NOMO-1 treated with DMSO at 0.1 percent for 48 hours (cell line): ENCODE results near the gene CNNM2.
"Not testable (repeated sequence)": the region's sequence is repeated elsewhere in the genome, so short reads cannot be mapped to it uniquely, and the experiment has no call there.

Source experiments
- DNase-seq: peaks from one replicate; lab custom pipeline; 2025; ENCODE audit not compliant: unreplicated experiment; lab: John Stamatoyannopoulos, UW

CNNM2 gene

GRCh38 chr10:103102195-103102594, 184.1 kb downstream of the CNNM2 start:
- no peak for DNase-seq

- no peak for DNase-seq
Measured at GRCh38 chr10:103103989-103104388, 185.9 kb downstream of the CNNM2 start.

DNA sequence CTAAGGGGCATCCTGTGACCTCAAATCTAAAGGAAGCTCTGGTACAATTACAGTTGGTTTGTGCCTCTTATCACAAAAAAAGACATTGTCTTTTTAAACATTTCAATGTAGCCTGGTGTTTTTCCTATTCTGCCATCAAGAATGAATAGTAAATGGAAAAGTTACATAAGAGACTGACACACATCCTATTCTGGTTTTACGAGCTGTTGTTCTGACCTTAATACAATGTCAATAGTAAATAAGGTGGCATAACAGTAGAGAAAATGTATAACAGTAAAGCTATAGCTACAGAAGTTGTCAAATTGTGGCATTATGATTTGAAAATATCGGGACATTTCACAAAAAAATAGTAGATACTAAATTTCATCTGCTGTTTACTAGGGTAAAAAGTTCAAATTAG, 186.6 kb downstream of the CNNM2 start:
- DNase-seq, result no peak

- no peak for DNase-seq
Measured at GRCh38 chr10:103105462-103105861, 187.4 kb downstream of the CNNM2 start.

DNA sequence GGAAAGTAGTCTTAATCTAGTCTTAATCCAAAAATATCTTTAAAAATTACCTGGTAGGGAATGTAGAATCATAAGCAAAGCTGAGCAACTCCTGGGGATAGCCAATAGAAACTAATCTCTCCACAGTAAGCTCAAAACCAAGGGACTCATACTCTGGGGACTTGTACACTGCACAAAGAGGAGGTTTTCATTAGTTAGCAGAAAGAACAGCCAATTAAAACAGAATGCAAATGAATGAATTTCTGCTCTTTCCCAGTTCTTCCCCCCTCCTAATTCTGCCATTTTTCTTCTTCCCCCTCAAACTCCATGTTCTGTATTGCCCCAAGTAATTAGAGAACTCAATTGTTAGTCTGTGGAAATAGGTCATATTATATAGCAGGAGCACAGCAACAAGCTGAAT, 188.4 kb downstream of the CNNM2 start:
- no peak for DNase-seq

DNA sequence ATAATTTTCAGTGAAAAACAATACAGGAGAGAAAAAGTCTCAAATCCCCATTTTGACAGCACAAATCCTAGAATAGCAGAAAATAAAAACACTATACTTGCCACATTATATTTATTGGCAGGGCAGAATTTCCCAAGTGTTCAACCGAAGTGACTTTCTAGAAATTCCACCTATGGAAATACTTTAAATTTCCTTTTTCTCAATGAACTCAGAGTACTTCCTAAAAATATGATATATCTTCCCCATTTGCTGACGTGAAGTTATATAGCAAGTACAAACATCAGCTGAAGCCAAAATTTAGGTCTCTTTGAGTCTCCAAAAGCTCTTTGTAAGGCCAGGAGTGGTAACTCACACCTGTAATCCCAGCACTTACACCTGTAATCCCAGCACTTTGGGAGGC, 191.7 kb downstream of the CNNM2 start:
- DNase-seq, result no peak

DNA sequence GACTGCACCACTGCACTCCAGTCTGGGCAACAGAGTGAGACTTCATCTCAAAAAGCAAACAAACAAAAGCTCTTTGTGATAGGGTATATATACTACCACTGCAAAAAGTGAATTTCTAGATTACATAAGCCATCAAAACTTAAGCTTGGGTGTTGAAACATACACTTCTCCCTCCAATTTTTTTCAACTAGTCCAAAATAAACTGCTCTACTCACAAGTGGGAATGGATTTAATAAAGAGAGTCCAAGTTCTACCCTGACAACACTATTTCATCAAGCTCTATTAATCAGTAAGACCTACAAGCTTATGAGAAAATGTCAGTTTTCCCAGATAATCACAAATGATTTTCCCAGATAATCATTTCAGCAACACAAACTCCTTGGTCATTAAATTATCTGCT, 192.3 kb downstream of the CNNM2 start:
- no peak for DNase-seq

GRCh38 chr10:103111031-103111917, 193.2 kb downstream of the CNNM2 start:
- peak; percentile 29 for DNase-seq

DNA sequence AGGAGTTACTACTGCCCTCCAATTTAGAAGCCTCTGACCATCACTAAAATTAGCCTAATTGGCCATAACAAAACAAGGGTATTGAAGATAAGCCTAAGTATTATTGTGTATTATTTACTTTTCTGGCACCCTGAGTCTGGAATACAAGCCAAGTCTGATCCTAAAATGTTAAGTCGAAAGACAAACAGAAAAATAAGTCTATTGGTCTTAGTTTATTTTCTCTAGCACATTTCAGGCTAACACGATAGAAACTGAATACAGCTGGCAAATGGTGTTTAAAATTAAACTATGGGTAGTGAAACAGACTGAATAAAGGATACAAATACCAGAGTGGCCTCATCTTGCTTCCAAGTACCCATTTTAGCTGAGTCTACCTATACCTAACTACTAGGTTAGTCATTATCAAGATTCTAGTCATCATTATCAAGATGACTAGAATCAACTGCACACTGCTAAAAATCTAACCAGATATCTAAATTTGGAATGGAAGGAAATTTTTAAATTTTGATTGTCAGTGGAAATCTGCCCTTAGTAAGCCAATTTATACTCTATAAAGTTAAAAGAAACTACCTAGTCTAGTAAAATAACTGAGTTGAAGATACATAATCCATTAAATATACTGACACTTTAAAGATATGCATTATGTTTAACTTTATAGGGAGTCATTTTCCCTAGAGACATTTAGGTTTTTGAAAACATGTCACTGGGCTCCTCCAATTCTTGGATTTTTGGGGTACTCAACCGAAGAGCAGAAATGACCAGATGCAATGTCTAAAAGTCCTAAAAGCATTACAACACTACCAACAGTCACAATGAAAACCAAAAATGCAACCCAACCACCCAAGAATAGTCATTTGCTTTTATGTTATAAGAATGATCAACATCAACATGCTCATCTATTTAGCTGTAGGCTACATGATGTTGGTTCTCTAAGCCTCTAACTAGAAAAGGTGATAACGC, 194.1 kb downstream of the CNNM2 start:
- no peak for DNase-seq

DNA sequence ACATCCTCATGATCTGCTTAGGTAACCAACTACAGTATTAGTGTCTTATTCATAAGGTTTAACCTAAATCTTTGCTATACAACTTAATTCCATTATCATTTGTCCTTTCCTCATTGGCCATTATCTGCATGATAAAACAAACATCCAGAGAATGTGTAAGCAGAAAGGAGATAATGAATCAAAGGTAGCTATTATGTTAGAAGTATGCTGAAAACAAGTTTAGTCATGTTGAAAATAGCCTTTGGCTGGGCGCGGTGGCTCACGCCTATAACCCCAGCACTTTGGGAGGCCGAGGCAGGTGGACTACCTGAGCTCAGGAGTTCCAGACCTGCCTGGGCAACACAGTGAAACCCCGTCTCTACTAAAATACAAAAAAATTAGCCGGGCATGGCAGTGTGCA, 196.8 kb downstream of the CNNM2 start:
- DNase-seq, result no peak

DNA sequence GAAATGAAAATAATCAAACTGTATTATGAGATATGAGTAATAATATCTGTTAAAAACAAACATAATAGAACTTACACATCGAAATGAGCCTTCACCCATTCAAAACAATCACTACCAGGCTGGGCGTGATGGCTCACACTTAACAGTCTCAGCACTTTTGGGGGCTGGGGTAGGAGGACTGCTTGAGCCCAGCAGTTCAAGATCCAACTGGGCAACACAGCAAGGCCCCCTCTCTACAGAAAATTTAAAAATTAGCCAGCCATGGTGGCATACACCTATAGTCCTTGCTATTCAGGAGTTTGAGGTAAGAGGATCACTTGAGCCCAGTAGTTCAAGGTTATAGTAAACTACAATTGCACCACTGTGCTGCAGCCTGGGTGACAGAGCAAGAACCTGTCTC, 199.2 kb downstream of the CNNM2 start:
- no peak for DNase-seq

DNA sequence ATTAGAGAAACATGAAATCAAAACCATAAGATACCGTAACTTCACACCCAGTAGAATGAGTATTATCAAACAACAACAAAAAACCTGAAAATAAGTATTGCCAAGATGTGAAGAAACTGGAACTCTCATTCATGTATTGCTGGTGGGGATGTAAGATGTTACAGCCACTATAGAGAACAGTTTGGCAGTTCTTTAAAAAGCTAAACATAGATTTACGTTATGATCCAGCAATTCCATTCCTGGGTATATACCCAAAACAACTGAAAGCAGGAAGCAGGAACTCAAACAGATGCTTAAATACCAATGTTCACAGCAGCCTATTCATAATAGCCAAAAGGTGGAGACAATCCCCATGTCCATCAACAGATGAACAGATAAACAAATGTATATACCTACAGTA, 202.5 kb downstream of the CNNM2 start:
- no peak for DNase-seq

GRCh38 chr10:103120977-103121735, 203.1 kb downstream of the CNNM2 start:
- DNase-seq, result no peak

DNA sequence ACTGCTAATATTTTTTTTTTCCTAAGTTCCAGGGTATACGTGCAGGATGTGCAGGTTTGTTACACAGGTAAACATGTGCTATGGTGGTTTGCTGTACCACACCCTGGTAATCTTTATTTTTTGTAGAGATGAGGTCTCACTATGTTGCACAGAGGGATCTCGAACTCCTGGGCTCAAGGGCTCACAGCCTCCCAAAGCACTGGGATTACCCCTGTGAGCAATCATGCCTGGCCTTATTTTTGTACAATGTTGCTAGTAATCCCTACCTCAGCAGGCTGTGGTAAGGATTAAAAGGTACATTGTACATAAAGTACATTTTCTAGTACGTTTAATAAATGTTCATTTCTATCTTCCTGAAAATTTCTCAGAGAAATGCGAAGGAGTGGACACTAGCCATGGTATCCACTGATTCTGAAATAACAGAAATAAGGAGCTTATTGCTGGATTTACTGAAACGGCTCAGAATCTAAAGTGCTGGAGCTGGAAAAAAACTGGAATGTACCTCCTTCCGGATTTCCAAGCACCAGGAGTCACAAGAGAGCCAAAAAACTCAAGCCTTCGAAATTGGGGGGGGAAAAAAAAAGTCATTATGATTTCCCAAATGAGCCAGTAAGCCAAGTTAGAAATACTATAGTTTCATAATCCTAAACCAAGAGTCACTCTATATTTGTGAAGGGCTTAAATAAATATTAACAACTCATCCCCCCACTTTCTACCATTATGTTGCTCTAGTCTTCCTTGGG, 205.4 kb downstream of the CNNM2 start:
- DNase-seq, result no peak

GRCh38 chr10:103124420-103125096, 206.5 kb downstream of the CNNM2 start:
- DNase-seq, result no peak

DNA sequence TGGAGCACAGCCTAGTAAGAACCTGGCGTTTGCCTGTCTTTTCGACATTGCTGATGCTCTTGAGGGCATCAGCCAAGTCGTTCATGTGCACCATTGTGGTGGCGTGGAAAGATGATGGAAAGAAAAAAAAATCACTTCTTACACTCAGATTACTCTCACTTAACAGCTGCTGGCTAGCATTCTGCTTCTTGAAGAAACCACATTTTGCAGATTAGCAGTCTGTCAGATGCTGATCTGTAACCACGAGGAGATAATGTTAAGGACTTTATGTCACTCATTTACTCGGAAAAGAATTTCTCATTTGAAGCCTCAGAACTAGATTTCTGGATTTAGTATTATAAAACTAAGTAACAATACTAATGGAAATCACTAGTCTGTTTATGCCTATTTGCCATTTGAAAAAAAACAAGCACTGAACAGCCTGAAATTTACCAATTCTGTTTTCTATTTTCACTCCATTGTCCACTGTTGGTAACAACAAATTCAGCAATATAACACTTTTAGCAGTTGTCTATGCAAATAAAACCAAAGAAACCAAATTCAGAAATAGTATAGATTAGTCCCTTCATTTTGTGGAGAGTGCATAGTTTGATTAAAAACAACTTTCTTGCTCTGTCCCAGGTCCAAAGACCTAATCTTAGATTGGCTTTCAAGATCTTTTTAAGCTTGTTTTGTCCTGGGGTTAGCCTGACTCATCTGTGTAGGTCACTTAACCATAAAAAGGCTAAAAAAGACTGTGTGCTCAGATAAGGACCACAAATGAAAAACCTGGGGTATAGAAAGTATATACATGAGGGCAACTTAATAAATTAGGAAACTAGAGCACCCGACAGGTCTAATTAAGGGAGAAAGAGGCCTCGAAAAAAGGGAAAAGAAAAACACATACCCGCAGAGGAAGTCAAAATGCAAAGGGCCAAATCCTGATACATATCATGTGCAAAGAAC, 207.5 kb downstream of the CNNM2 start:
- no peak for DNase-seq

DNA sequence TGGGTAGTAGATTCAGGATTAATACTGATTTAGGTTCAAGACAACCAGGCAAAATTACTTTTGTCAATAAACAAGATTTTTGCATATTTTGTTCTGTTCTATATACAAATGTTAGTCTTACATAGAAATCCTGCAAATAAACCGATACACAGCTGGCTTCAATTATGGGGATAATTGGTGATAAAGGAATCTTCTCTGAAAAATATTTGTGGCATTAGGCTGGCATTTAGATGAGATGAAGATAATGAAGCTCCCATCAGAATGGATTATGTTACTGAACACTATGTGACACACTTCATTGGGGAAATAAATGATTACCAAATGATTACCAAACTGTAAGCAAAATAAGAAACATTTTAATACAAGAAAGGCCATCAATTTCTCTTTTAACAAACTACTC, 209.1 kb downstream of the CNNM2 start:
- DNase-seq, result no peak

DNA sequence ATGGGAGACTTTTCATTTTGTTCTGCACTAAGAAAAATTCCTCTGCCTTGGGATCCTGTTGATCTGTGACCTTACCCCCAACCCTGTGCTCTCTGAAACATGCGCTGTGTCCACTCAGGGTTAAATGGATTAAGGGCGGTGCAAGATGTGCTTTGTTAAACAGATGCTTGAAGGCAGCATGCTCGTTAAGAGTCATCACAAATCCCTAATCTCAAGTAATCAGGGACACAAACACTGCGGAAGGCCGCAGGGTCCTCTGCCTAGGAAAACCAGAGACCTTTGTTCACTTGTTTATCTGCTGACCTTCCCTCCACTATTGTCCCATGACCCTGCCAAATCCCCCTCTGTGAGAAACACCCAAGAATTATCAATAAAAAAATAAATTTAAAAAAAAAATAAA, 212.1 kb downstream of the CNNM2 start:
- DNase-seq, result not testable (repeated sequence)

GRCh38 chr10:103130910-103131309, 212.8 kb downstream of the CNNM2 start:
- no peak for DNase-seq
